Sigmoid colon (tissue), 7 donors: ENCODE results near the gene SLC44A5. TPM values are rescaled to one million over a fixed set of nuclear protein-coding genes. Genes with fewer than 3 reads are reported as not detected.
"Not testable (repeated sequence)": the region's sequence is repeated elsewhere in the genome, so short reads cannot be mapped to it uniquely, and the experiment has no call there.

Experiments
- DNase-seq: peaks from one replicate; pipeline ENCODE4 v3.0.0-alpha.2; 2019
- H3K27ac ChIP-seq, 4 donors: fragments of 200-600 bp; sonication (generic); one replicate each; pipeline ENCODE4 v1.5.1; 2016 to 2019; ENCODE audit warnings: mild to moderate bottlenecking in 1 of 4
- H3K27me3 ChIP-seq, 3 donors: fragments of 200-600 bp; sonication (generic); one replicate each; pipeline ENCODE4 v1.5.1; 2019; ENCODE audit warnings: mild to moderate bottlenecking in 1 of 3
- H3K36me3 ChIP-seq, 4 donors: fragments of 200-600 bp; sonication (generic); one replicate each; pipeline ENCODE4 v1.5.1; 2016 to 2019
- H3K4me1 ChIP-seq, 4 donors: fragments of 200-600 bp; sonication (generic); one replicate each; pipeline ENCODE4 v1.5.1; 2017 to 2019
- H3K4me3 ChIP-seq, 4 donors: fragments of 200-600 bp; sonication (generic); one replicate each; pipeline ENCODE4 v1.5.1; 2017 to 2019; ENCODE audit warnings: mild to moderate bottlenecking in 2 of 4, moderate library complexity in 1 of 4
- H3K9me3 ChIP-seq, 4 donors: fragments of 200-600 bp in 3 of 4; sonication (generic) in 3 of 4; one replicate each; pipeline versions ENCODE4 v1.5.1 to v1.6.1; 2013 to 2019
- EP300 ChIP-seq, 4 donors: sonication (generic); formaldehyde crosslinking; IDR thresholded peaks; one replicate each; pipeline ENCODE4 v1.6.1; 2017; ENCODE audit warnings: antibody characterized with exemption in 4 of 4
- POLR2A ChIP-seq, 2 donors: fragments of 450-650 bp; IDR thresholded peaks; one replicate each; pipeline ENCODE4 v1.6.1; 2016; ENCODE audit warnings: antibody characterized with exemption in 2 of 2, mild to moderate bottlenecking in 2 of 2, moderate library complexity in 2 of 2
- POLR2AphosphoS5 ChIP-seq, 4 donors: sonication (generic); formaldehyde crosslinking; IDR thresholded peaks; one replicate each; pipeline ENCODE4 v1.6.1; 2017; ENCODE audit warnings: antibody characterized with exemption in 4 of 4
- WGBS, 2 donors: extraction: QIAGEN DNeasy Blood & Tissue Kit; methylation state at CpG; one replicate each; pipeline ENCODE4 v1.1.7; 2013; 5-methylcytosine and 5-hydroxymethylcytosine counted together
- intact Hi-C: fragments of 100-400 bp; cut with DNase I; formaldehyde crosslinking; loops from one replicate; pipeline ENCODE4 v1.15.1; 2023
- polyA plus RNA-seq, 3 donors: library from polyadenylated mRNA; stranded (reverse); fragments of 200-250 nt; gene quantifications; one replicate each; pipeline ENCODE4 v1.2.3, GENCODE V29; 2013
- total RNA-seq, 4 donors: library from RNA; depleted of rRNA; stranded (reverse); fragments of >200 nt; gene quantifications; one replicate each; pipeline ENCODE4 v1.1.0, GENCODE V29; 2016
- TF ChIP-seq, protein P1 (sequence below), 4 experiments: fragments of 450-650 bp in 3 of 4; fragments of 200-600 bp in 1 of 4; IDR thresholded peaks; one replicate each; pipeline ENCODE4 v1.5.1; 2016 to 2019; ENCODE audit warnings: antibody characterized with exemption in 4 of 4, mild to moderate bottlenecking in 3 of 4, moderate library complexity in 2 of 4
- donor health status: healthy with polysubstance abuse.
- donor health status: Bipolar disorder and iron deficiency.
- donor health status: healthy.

The SLC44A5 gene
- total and polyA plus RNA-seq, 7 donors = 0.36 to 1.4 (median 0.67) TPM; not detected in 1

DNA sequence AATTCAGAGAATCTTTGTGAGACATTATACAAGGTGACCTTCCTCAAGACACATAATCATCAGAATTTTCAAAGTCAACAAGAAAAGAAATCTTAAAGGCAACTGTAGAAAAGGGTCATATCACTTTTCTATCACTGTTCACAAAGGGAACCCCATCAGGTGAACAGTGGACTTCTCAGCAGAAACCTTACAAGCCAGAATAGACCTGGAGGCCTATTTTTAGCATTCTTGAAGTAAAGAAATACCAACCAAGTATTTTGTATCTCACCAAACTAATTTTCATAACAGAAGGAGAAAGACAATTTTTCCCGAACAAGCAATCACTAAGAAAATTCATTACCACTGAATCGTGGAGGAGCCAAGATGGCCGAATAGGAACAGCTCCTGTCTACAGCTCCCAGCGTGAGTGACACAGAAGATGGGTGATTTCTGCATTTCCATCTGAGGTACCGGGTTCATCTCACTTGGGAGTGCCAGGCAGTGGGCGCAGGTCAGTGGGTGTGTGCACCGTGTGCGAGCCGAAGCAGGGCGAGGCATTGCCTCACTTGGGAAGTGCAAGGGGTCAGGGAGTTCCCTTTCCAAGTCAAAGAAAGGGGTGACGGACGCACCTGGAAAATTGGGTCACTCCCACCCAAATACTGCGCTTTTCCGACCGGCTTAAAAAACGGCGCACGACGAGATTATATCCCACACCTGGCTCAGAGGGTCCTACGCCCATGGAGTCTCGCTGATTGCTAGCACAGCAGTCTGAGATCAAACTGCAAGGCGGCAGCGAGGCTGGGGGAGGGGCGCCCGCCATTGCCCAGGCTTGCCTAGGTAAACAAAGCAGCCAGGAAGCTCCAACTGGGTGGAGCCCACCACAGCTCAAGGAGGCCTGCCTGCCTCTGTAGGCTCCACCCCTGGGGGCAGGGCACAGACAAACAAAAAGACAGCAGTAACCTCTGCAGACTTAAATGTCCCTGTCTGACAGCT lies 235.2 kb downstream of the SLC44A5 start:
- intact Hi-C loops, H3K4me3 ChIP-seq, H3K36me3 ChIP-seq, H3K4me1 ChIP-seq, H3K9me3 ChIP-seq, H3K27me3 ChIP-seq, H3K27ac ChIP-seq, DNase-seq: not testable (repeated sequence)
- WGBS, 2 donors = 69 to 78% methylated on average over 25 of the region's 25 CpGs

DNA sequence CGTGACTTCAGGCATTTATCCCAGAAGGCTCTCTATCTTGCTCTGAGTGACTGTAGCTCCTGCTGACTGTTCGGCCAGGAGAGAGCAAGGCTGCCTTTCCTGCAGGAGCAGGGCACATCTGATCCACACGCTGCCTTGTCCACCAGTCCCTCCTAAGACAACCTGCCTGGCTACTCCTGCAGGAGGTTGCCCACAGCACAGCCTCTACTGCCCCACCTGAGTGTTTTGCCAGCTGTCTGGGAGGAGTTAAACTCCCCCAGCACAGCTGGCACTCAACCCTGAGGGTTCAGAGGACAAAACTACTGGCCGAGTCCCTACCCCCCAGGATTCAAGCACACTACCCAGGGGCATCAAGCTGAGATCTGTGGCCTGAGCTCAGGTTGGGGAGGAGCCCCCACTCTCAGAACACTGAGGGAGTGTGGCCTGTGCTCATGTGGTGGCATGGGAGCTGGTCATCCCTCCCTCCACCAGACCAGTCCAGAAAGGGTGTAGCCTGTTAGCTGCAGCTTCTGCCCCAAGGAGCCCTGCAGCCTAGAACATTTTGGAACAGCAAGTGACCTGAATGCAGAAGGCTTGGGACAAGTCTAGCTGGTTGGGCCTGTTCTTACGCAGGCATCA lies 237.3 kb downstream of the SLC44A5 start:
- Histone ChIP-seq H3K36me3 (no peaks in the 10 kb centered on the region), H3K27ac (no peak overlapping the region), H3K4me3 (no peak overlapping the region), H3K9me3 (peaks cover 0 to 2% (median 0%) of the 10 kb centered on the region in 4 donors), H3K4me1 (no peaks in the 10 kb centered on the region), H3K27me3 (no peaks in the 10 kb centered on the region)
- 65 to 81% methylated on average over 5 of the region's 5 CpGs for WGBS, 2 donors
- intact Hi-C loops = no loop called here
- DNase-seq = no peak
- TF ChIP-seq EP300 (IDR thresholded peaks at IDR 0.05) (no peak), POLR2A (IDR thresholded peaks at IDR 0.05) (no peak), POLR2AphosphoS5 (IDR thresholded peaks at IDR 0.05) (no peak)
- TF ChIP-seq, protein P1, sequence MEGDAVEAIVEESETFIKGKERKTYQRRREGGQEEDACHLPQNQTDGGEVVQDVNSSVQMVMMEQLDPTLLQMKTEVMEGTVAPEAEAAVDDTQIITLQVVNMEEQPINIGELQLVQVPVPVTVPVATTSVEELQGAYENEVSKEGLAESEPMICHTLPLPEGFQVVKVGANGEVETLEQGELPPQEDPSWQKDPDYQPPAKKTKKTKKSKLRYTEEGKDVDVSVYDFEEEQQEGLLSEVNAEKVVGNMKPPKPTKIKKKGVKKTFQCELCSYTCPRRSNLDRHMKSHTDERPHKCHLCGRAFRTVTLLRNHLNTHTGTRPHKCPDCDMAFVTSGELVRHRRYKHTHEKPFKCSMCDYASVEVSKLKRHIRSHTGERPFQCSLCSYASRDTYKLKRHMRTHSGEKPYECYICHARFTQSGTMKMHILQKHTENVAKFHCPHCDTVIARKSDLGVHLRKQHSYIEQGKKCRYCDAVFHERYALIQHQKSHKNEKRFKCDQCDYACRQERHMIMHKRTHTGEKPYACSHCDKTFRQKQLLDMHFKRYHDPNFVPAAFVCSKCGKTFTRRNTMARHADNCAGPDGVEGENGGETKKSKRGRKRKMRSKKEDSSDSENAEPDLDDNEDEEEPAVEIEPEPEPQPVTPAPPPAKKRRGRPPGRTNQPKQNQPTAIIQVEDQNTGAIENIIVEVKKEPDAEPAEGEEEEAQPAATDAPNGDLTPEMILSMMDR (IDR thresholded peaks at IDR 0.05) = no peak

DNA sequence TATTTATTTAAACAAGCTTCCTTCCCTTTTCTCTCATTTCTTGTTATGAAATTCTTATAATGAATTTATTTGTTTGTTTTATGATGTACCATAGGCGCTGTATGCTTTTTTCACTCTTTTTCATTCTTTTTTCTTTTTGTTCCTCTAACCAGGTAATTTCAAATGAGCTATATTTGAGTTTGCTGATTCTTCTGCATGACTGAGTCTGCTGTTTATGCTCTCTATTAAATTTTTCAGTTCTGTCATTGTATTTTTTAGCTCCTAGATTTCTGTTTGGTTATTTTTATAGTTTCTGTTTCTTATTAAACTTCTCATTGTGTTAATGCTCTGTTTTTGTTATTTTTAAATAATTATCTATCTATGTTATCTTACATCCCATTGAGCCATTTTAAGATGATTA lies 244.3 kb downstream of the SLC44A5 start:
- Histone ChIP-seq H3K27ac (no peak overlapping the region), H3K27me3 (no peaks in the 10 kb centered on the region), H3K4me1 (no peaks in the 10 kb centered on the region), H3K9me3 (peaks cover 0 to 5% (median under 1%) of the 10 kb centered on the region in 4 donors), H3K4me3 (no peak overlapping the region), H3K36me3 (no peaks in the 10 kb centered on the region)
- DNase-seq = no peak
- intact Hi-C loops = no loop called here
- 77 to 85% methylated on average over 1 of the region's 1 CpG for WGBS, 2 donors
- no peak for TF ChIP-seq POLR2AphosphoS5 (IDR thresholded peaks at IDR 0.05)
- no peak for TF ChIP-seq EP300 (IDR thresholded peaks at IDR 0.05)
- no peak for TF ChIP-seq POLR2A (IDR thresholded peaks at IDR 0.05)
- TF ChIP-seq, protein P1 (IDR thresholded peaks at IDR 0.05) = no peak

DNA sequence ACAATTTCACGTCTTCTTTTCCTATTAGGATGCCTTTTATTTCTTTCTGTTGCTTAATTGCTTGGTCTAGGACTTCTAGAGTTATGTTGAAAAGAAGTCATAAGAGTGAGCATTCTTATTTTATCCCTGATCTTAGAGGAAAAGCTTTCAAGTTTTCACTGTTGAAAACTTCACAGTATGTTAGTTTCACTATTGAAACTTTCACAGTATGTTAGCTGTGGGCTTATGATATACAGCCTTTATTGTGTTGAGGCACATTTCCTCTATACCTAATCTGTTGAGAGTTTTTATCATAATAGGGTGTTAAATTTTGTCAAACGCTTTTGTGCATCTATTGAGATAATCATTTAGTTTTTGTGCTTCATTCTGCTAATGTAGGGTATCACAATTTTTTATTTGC lies 249.7 kb downstream of the SLC44A5 start:
- intact Hi-C loops = no loop called here
- H3K4me3 ChIP-seq = no peak overlapping the region
- DNase-seq = no peak
- WGBS, 2 donors = 82% methylated on average over 2 of the region's 2 CpGs
- peaks cover 0 to 2% (median 0%) of the 10 kb centered on the region in 4 donors for H3K9me3 ChIP-seq
- H3K27me3 ChIP-seq = no peaks in the 10 kb centered on the region
- TF ChIP-seq POLR2AphosphoS5 (IDR thresholded peaks at IDR 0.05) = no peak
- TF ChIP-seq EP300 (IDR thresholded peaks at IDR 0.05) = no peak
- TF ChIP-seq POLR2A (IDR thresholded peaks at IDR 0.05) = no peak
- TF ChIP-seq, protein P1 (IDR thresholded peaks at IDR 0.05) = no peak
- H3K4me1 ChIP-seq = no peaks in the 10 kb centered on the region
- no peaks in the 10 kb centered on the region for H3K36me3 ChIP-seq
- no peak overlapping the region for H3K27ac ChIP-seq

GRCh38 chr1:75354267-75354666 lies 256.6 kb downstream of the SLC44A5 start:
- H3K27me3 ChIP-seq, H3K4me1 ChIP-seq, DNase-seq, H3K4me3 ChIP-seq, H3K27ac ChIP-seq, intact Hi-C loops, H3K9me3 ChIP-seq, H3K36me3 ChIP-seq: not testable (repeated sequence)
- 76 to 77% methylated on average over 6 of the region's 6 CpGs for WGBS, 2 donors
